Lower leg skin (tissue), 3 donors: ENCODE measurements around the gene AKT3.

Experiments
- CTCF ChIP-seq, 3 donors: fragments of 450-650 bp; IDR thresholded peaks; one replicate each; pipeline ENCODE4 v1.5.1; 2016; ENCODE audit warnings: antibody characterized with exemption in 3 of 3, mild to moderate bottlenecking in 3 of 3, moderate library complexity in 2 of 3
- POLR2A ChIP-seq, 2 donors: fragments of 450-650 bp; IDR thresholded peaks; one replicate each; pipeline ENCODE4 v1.6.1; 2016 to 2017; ENCODE audit warnings: antibody characterized with exemption in 2 of 2, mild to moderate bottlenecking in 1 of 2, moderate library complexity in 1 of 2

- TF ChIP-seq CTCF (IDR thresholded peaks at IDR 0.05) = no peak
- TF ChIP-seq POLR2A (IDR thresholded peaks at IDR 0.05) = no peak
Measured at GRCh38 chr1:243553090-243553489, 297.0 kb downstream of the AKT3 start.
